ENCODE data around the gene BCAN. TPM values are rescaled to one million over a fixed set of nuclear protein-coding genes. Genes with fewer than 3 reads are reported as not detected.

BCAN gene
- total and polyA plus RNA-seq, 2 of the 8 experiments (the other 6 are each of a cell fraction or from before 2014, with no cell fraction given) = 4.5 to 24.0 TPM

- TF ChIP-seq RAD21 (IDR thresholded peaks at IDR 0.05 in 1 of 2, conservative IDR thresholded peaks at IDR 0.05 in 1 of 2; ENCODE audit: low read depth in 2 of 2, low read length in 2 of 2) = peak in 1 of 2 experiments; percentile 10; a peak in 1 of 4 replicates
These were observed 51.3 kb downstream of the BCAN start (continued) for GRCh38 chr1:156692925-156693847.

Measured in H1 (cell line).